Measurements from ENCODE around the gene UPF3B.

DNA sequence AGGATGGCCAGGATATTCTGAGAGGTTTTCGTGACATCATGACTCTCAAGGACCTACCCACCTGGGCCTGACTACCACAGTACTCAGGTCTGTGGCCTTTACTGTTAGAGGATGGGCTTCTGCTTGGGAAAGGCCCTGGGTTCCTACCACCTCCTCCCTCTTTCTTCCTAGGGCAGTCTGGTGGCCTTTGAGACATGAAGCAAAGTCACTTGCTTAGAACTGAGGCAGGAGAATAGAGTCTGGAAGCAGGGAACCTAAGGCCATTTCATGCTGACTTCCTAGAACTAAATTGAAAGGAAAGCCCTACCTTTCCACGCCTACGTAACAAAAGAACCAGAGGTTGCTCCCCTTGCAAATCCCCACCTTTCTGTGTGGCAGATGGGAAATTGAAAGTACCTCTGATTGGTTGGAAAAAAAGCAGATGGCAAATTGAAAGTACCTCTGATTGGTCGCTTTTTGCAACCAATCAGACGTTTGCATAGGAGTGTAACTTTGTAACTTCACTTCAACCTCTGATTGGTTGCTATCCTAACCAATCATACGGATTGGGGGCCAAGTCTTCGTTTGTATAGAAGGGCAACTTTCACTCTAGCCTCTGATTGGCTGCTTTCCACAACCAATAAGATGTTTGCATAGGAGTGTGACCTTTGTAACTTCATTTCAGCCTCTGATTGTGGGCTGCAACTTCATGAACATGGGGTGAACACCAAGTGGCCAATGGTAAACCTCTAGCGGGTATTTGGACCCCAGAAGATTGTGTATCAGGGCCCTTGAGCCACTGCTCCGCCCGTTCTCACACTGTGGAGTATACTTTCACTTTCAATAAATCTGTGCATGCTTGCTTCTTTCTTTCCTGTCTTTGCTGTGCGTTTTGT lies 33.0 kb upstream of the UPF3B start:
- TF ChIP-seq, protein P1, sequence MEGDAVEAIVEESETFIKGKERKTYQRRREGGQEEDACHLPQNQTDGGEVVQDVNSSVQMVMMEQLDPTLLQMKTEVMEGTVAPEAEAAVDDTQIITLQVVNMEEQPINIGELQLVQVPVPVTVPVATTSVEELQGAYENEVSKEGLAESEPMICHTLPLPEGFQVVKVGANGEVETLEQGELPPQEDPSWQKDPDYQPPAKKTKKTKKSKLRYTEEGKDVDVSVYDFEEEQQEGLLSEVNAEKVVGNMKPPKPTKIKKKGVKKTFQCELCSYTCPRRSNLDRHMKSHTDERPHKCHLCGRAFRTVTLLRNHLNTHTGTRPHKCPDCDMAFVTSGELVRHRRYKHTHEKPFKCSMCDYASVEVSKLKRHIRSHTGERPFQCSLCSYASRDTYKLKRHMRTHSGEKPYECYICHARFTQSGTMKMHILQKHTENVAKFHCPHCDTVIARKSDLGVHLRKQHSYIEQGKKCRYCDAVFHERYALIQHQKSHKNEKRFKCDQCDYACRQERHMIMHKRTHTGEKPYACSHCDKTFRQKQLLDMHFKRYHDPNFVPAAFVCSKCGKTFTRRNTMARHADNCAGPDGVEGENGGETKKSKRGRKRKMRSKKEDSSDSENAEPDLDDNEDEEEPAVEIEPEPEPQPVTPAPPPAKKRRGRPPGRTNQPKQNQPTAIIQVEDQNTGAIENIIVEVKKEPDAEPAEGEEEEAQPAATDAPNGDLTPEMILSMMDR (IDR thresholded peaks at IDR 0.05; ENCODE audit: insufficient read depth, low read length), result no peak
- TF ChIP-seq POLR2AphosphoS5 (IDR thresholded peaks at IDR 0.05; ENCODE audit: low read depth) (no peak), SPI1 (IDR thresholded peaks at IDR 0.05; ENCODE audit: borderline replicate concordance, low read depth) (no peak)
